ENCODE measurements around the gene CLEC12A.
"Not testable (repeated sequence)": the region's sequence is repeated elsewhere in the genome, so short reads cannot be mapped to it uniquely, and the experiment has no call there.

DNA sequence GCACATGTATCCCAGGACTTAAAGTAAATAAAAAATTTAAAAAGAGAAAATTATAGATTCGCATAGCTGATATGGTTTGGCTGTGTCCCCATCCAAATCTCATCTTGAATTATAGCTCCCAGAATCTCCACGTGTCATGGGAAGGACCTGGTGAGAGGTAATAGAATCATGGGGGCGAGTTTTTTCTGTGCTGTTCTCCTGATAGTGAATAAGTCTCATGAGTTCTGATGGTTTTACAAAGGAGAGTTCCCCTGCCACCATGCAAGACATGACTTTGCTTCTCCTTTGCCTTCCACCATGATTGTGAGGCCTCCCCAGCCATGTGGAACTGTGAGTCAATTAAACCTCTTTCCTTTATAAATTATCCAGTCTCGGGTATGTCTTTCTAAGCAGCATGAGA is 55.5 kb downstream of the CLEC12A start:
- not testable (repeated sequence) for TF ChIP-seq POLR2A (IDR thresholded peaks at IDR 0.05)
- TF ChIP-seq, protein P1, sequence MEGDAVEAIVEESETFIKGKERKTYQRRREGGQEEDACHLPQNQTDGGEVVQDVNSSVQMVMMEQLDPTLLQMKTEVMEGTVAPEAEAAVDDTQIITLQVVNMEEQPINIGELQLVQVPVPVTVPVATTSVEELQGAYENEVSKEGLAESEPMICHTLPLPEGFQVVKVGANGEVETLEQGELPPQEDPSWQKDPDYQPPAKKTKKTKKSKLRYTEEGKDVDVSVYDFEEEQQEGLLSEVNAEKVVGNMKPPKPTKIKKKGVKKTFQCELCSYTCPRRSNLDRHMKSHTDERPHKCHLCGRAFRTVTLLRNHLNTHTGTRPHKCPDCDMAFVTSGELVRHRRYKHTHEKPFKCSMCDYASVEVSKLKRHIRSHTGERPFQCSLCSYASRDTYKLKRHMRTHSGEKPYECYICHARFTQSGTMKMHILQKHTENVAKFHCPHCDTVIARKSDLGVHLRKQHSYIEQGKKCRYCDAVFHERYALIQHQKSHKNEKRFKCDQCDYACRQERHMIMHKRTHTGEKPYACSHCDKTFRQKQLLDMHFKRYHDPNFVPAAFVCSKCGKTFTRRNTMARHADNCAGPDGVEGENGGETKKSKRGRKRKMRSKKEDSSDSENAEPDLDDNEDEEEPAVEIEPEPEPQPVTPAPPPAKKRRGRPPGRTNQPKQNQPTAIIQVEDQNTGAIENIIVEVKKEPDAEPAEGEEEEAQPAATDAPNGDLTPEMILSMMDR (IDR thresholded peaks at IDR 0.05): not testable (repeated sequence)
